Activated naive CD8-positive, alpha-beta T cell treated with anti-CD3 and anti-CD28 coated beads, Interleukin-2, amount 50 U/mL, for 24 hours (primary cell): ENCODE measurements around the gene SHPK.
A peak's percentile ranks its signal among the peaks of the same experiment; 100 is the strongest.

Experiments used
- ATAC-seq: fragments of 150-1000 bp; cut with Tn5 transposase; one replicate; pipeline ENCODE4 v1.10.0; 2021
- DNase-seq: peaks from one replicate; pipeline ENCODE4 v3.0.0; 2021
- H3K27ac Mint-ChIP-seq: one replicate; pipeline ENCODE4 v1.8.0; 2021; ENCODE audit warnings: mild to moderate bottlenecking, mixed read lengths
- H3K27me3 Mint-ChIP-seq: one replicate; pipeline ENCODE4 v1.8.0; 2021; ENCODE audit warnings: mixed read lengths
- H3K36me3 Mint-ChIP-seq: one replicate; pipeline ENCODE4 v1.8.0; 2021; ENCODE audit warnings: low read depth, mixed read lengths
- H3K4me1 Mint-ChIP-seq: one replicate; pipeline ENCODE4 v1.8.0; 2021; ENCODE audit warnings: mixed read lengths
- H3K4me3 Mint-ChIP-seq: one replicate; pipeline ENCODE4 v1.8.0; 2021; ENCODE audit warnings: mild to moderate bottlenecking, moderate library complexity, mixed read lengths
- H3K9me3 Mint-ChIP-seq: one replicate; pipeline ENCODE4 v1.8.0; 2021; ENCODE audit warnings: mixed read lengths

SHPK gene

DNA sequence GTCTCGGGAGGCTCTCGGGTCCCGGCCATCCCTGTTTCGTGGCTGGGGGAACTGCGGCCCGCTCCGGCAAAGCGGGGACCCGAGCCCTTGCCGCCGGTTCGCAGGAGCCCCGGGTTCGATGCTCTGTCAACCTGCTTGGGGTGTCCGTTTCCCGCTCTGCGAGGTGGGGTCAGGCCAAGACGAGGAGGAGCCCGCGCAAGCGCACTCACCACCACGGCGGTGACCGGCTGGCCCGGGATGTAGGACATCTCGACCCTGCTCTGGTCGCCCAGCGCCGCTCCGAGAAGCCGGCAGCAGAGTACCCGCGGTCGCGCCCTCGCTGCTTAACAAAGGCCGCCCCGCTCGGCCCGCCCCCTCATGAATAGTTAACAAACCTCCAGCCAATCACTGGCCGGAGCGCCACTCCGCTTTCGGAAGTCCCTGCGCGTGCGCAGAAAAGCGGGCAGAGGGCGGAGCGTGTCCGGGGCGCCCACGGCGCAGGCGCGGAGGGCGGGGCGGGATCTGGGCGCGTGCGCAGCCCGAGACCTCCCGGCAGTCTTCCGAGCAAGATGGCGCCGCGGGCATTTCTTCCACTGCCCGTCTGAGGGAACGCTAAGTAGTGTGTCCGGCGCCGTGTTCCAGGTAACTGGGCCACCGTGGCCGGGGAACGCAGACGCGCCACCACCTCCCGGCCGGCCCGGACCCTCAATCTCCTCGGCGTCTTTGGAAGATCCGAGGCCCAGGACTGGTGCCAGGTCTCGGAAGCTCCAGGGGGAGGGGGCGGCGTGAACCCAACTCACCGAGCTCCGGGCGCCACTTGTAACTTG, 32.4 kb upstream of the SHPK start, which contains the start of the genes EMC6 and TAX1BP3:
TSS of gene EMC6 (plus strand) at position 534 of the 806 bp plus-strand sequence. CDS start 335 bp downstream, outside the sequence.
TSS of gene TAX1BP3 (minus strand) at position 300 of the 806 bp plus-strand sequence. CDS start at position 248, 52 bp downstream.
- DNase-seq, result peak; percentile 100
- peak within 1 kb of the TSS; percentile 90 for H3K27ac Mint-ChIP-seq
- ATAC-seq, result peak; percentile 96
- H3K4me3 Mint-ChIP-seq, result peak within 1 kb of the TSS; percentile 93
- no peaks in the 10 kb centered on the region for H3K27me3 Mint-ChIP-seq
- H3K9me3 Mint-ChIP-seq, result no peaks in the 10 kb centered on the region
- peaks cover 4% of the 10 kb centered on the region for H3K36me3 Mint-ChIP-seq
- peaks cover 27% of the 10 kb centered on the region for H3K4me1 Mint-ChIP-seq

GRCh38 chr17:3667366-3668278, 31.6 kb upstream of the SHPK start:
- H3K27me3 Mint-ChIP-seq, result no peaks in the 10 kb centered on the region
- no peaks in the 10 kb centered on the region for H3K9me3 Mint-ChIP-seq
- DNase-seq, result peak; percentile 19
- peaks cover 4% of the 10 kb centered on the region for H3K36me3 Mint-ChIP-seq
- H3K4me1 Mint-ChIP-seq, result peaks cover 27% of the 10 kb centered on the region
- H3K27ac Mint-ChIP-seq, result no peak overlapping the region
- peak; percentile 8 for ATAC-seq
- H3K4me3 Mint-ChIP-seq, result peak overlapping the region; percentile 93

- Mint-ChIP-seq H3K27ac (no peak overlapping the region), H3K4me3 (peak overlapping the region; percentile 40), H3K36me3 (peaks cover under 1% of the 10 kb centered on the region), H3K4me1 (peaks cover 27% of the 10 kb centered on the region), H3K27me3 (no peaks in the 10 kb centered on the region), H3K9me3 (no peaks in the 10 kb centered on the region)
- no peak for DNase-seq
- no peak for ATAC-seq
These were observed 30.5 kb upstream of the SHPK start for GRCh38 chr17:3666516-3666915.

DNA sequence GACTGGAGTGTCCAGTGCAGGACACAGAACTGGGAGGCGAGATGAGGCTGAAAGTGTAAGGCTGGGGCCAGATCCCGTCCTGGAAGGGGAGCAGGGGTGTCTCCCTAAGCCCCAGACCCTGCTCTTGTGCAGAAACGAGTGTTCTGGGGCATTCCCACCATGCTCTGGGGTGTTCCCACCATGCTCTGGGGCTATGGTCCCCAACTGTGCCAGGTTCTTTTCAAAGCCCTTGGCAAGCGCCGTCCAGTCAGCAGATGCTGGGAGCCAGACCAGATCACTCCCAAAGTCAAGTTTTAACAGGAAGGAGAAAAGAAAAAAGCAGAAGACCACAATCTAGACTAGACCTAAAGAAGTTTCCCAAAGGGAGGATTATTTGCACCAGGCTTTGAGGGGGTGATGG, 29.8 kb upstream of the SHPK start:
- no peaks in the 10 kb centered on the region for H3K27me3 Mint-ChIP-seq
- H3K36me3 Mint-ChIP-seq, result no peaks in the 10 kb centered on the region
- no peaks in the 10 kb centered on the region for H3K9me3 Mint-ChIP-seq
- no peak overlapping the region for H3K4me3 Mint-ChIP-seq
- peaks cover 27% of the 10 kb centered on the region for H3K4me1 Mint-ChIP-seq
- no peak for ATAC-seq
- no peak for DNase-seq
- H3K27ac Mint-ChIP-seq, result no peak overlapping the region

- H3K4me1 Mint-ChIP-seq, result peaks cover 10% of the 10 kb centered on the region
- H3K36me3 Mint-ChIP-seq, result no peaks in the 10 kb centered on the region
- H3K4me3 Mint-ChIP-seq, result no peak overlapping the region
These were observed 27.3 kb upstream of the SHPK start for GRCh38 chr17:3663102-3664011.

DNA sequence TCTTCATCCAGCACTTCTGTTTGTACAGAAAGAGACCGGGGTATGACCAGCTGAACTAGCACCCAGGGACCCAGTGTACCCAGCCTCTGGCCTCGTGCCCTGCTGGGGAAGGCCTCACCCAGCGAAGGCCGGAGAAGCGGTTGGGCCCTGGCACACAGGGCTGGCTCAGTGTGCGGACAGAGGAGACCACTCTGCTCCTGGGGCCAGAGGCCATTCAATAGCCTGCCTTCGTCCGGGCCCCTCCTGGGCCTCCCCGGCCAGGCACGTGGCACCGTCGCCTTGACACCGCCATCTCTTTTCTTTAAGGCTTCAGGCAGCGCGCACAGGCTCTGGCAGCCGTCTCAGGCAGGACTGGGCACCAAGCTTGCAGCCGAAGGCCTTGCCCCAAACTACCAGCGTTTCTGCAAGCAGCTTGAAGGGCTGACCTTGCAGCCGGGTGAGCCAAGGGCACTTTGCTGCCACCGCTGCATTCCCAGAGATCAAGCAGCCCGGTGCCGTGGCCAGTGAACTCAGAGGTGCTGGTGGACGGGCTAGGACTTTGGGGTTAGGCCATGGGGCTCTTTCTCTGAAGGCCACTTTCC, 24.4 kb upstream of the SHPK start:
- DNase-seq (no peak), ATAC-seq (no peak)
- Mint-ChIP-seq H3K4me3 (no peak overlapping the region), H3K4me1 (no peaks in the 10 kb centered on the region), H3K27me3 (no peaks in the 10 kb centered on the region), H3K27ac (no peak overlapping the region), H3K9me3 (no peaks in the 10 kb centered on the region), H3K36me3 (no peaks in the 10 kb centered on the region)

More at GRCh38 chr17:3663102-3664011, 27.3 kb upstream of the SHPK start:
- Mint-ChIP-seq H3K27me3 (no peaks in the 10 kb centered on the region), H3K9me3 (no peaks in the 10 kb centered on the region), H3K27ac (no peak overlapping the region)
- ATAC-seq, result no peak
- no peak for DNase-seq

- Mint-ChIP-seq H3K27me3 (no peaks in the 10 kb centered on the region), H3K4me3 (no peak overlapping the region), H3K36me3 (no peaks in the 10 kb centered on the region), H3K4me1 (no peaks in the 10 kb centered on the region), H3K27ac (no peak overlapping the region), H3K9me3 (no peaks in the 10 kb centered on the region)
- DNase-seq (no peak), ATAC-seq (no peak)
These were observed 23.6 kb upstream of the SHPK start for GRCh38 chr17:3659541-3660111.

DNA sequence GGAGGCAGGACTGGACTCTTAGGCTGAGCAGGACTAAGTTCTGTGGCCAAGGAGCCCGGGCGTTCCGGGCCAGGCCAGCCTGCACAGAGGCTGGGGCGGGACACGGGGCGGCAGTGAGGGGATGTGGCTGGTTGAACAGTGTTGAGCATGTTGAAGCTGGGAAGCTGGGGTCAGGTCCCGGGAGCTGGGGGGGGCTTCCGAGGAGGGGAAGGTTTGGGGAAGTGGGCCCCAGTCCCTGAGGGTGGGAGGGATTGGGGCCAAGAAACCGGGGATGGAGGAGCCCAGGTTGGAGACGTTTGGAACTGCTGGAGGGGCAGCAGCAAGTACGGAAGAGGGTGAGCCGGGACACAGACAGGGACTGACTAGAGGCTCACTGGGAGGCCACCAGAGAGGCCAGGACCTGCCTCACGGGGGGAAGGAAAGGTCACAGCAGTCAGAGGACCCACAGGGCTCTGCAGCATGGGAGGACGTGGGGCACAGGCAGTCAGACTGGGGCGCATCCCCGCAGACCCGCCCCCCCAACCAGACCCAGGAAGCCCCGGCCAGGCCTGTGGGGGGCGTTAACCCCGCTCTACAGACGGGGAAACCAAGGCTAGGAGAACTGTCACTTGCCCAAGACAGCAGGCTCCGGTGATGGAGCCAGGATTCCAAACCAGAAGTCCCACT, 22.9 kb upstream of the SHPK start:
- Mint-ChIP-seq H3K36me3 (no peaks in the 10 kb centered on the region), H3K4me1 (no peaks in the 10 kb centered on the region), H3K4me3 (no peak overlapping the region), H3K9me3 (no peaks in the 10 kb centered on the region), H3K27me3 (no peaks in the 10 kb centered on the region), H3K27ac (no peak overlapping the region)
- no peak for DNase-seq
- ATAC-seq, result no peak

GRCh38 chr17:3657874-3658783, 22.1 kb upstream of the SHPK start:
- H3K27ac Mint-ChIP-seq, result no peak overlapping the region
- H3K4me1 Mint-ChIP-seq, result no peaks in the 10 kb centered on the region
- no peak for ATAC-seq
- no peak overlapping the region for H3K4me3 Mint-ChIP-seq
- H3K27me3 Mint-ChIP-seq, result no peaks in the 10 kb centered on the region
- no peak for DNase-seq
- no peaks in the 10 kb centered on the region for H3K36me3 Mint-ChIP-seq
- H3K9me3 Mint-ChIP-seq, result no peaks in the 10 kb centered on the region

GRCh38 chr17:3657588-3657869, 21.5 kb upstream of the SHPK start:
- Mint-ChIP-seq H3K4me1 (no peaks in the 10 kb centered on the region), H3K27ac (no peak overlapping the region), H3K9me3 (no peaks in the 10 kb centered on the region), H3K4me3 (no peak overlapping the region), H3K27me3 (no peaks in the 10 kb centered on the region), H3K36me3 (peaks cover under 1% of the 10 kb centered on the region)
- DNase-seq (no peak), ATAC-seq (no peak)

DNA sequence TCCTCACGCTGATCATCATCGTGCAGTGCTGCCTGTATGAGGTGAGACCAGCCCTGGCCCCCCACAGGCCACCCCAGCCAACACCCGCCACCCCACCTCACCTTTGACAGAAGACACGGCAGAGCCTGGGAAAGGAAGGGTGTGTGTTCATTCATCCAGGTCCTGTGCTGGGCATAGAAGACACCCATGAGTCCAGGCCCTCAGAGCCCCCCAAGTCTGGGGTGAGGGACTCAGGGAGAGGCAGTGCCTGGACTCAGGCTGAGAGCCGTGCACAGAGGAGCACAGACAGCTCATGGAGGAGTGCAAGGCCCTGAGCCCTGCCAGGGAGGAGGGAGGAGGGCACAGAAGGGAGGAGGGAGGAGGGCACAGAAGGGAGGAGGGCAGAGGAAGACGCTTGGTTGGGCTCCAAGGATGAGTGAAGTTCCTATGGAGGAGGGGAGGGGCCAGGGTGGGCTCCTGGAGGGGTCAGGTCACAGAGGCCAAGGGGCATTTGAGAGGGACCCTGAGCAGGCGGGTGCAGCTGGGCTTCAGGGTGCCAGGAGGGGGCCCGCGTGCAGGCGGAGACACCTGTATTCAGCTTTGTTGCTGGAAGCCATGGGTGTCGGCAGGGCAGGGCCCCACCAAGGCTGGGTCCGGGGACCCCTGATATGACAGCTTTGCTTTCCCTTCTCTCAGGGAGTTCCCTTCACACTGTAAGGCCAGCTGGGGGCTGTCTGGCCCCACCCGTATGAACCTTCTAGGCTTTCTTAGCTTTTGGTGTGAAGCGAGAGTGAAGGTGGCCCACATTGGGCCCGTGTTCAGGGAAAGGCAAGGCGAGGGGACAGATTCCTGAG, 20.9 kb upstream of the SHPK start:
- no peaks in the 10 kb centered on the region for H3K9me3 Mint-ChIP-seq
- H3K27ac Mint-ChIP-seq, result no peak overlapping the region
- H3K4me3 Mint-ChIP-seq, result no peak overlapping the region
- H3K27me3 Mint-ChIP-seq, result no peaks in the 10 kb centered on the region
- H3K36me3 Mint-ChIP-seq, result peaks cover 1% of the 10 kb centered on the region
- ATAC-seq (no peak), DNase-seq (no peak)
- no peaks in the 10 kb centered on the region for H3K4me1 Mint-ChIP-seq

DNA sequence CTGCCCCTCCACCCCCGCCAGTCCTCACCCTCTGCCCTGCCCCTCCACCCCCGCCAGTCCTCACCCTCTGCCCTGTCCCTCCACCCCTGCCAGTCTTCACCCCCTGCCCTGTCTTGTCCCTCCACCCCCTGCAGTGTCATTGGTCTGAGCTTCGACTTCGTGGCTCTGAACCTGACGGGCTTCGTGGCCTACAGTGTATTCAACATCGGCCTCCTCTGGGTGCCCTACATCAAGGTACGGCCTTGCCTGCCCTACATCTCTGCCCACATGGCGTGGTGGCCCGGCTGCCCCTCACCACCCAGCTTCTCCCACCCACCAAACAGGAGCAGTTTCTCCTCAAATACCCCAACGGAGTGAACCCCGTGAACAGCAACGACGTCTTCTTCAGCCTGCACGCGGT, 20.3 kb upstream of the SHPK start:
- H3K4me3 Mint-ChIP-seq, result no peak overlapping the region
- ATAC-seq (no peak), DNase-seq (no peak)
- no peaks in the 10 kb centered on the region for H3K9me3 Mint-ChIP-seq
- no peaks in the 10 kb centered on the region for H3K27me3 Mint-ChIP-seq
- no peak overlapping the region for H3K27ac Mint-ChIP-seq
- H3K4me1 Mint-ChIP-seq, result no peaks in the 10 kb centered on the region
- H3K36me3 Mint-ChIP-seq, result peaks cover 1% of the 10 kb centered on the region
